ENCODE measurements around the gene FAM83C.

The FAM83C gene

DNA sequence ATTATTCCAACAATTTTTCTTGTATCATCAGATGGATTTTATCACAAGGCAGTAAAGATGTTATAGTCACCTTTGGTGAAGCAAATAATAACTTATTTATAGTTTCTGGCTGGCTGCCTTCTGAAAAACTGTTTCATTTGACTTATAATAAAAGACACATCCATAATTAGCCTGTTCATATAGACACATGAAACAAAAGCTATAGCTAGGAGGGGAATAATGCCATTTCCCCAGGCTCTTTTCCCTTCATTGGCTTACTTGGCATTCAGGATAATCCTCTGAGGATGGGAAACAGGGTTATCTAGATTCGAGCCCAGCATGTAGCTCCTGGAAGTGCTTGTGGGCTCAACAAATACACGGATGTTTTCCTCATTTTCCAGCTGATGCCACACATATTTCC lies 48.2 kb downstream of the FAM83C start:
- no peak for TF ChIP-seq CTCF (IDR thresholded peaks at IDR 0.05)

DNA sequence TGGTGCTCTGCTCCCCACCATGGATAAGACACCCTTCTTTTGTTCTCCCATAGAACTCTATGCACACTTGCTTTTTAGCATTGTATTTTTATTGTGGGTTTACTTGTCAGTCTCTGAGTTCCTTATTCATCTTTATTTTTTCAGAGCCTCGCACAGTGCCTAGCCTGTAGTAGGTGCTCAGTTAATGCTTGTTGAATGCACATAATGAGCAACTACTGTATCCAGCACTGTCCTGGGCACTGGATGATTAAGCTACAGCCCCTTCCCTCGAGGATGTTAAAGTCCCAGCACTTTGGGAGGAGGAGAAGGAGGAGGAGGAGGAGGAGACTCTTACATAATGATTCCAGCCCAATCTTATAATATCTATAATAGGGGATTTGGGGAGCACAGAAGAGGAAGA lies 48.9 kb downstream of the FAM83C start:
- no peak for TF ChIP-seq CTCF (IDR thresholded peaks at IDR 0.05)

DNA sequence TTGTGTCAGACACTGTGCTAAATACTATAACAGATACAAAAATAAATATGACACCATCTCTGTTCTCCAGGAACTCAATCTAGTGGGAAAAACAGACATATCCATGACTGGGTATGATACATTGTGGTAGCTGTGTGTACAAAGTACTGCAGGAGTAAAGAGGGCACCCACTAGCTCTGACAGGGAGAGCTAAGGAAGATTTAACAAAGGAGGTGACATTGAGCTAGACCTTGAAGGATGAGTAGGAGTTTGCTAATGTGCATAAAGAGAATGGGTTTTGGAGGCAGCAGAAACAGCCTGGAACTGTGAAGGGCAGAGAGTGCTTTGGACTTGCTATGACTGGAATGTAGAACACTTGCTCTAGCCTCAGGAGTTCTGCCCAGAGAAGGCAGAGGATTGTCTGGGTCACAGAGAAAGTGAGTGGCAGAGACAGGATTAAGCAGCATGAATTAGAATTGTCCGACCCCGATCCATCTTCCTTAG lies 51.4 kb downstream of the FAM83C start:
- no peak for TF ChIP-seq CTCF (IDR thresholded peaks at IDR 0.05)

- no peak for TF ChIP-seq CTCF (IDR thresholded peaks at IDR 0.05)
Measured at GRCh38 chr20:35240083-35240810, 52.0 kb downstream of the FAM83C start.

DNA sequence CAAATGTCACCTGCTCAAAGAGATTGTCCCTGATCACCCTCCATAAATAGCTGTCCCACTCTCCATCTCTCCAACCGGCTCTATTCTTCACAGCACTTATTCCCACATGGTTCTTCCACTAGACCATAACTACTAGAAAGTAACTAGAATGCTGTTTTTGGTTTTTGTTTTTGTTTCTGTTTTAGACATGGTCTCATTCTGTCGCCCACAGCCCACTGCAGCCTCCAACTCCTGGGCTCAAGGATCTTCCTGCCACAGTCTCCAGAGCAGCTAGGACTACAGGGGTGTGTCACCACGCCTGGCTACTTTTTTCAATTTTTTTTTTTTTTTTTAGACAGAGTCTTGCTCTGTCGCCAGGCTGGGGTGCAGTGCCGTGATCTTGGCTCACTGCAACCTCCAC lies 53.5 kb downstream of the FAM83C start:
- no peak for TF ChIP-seq CTCF (IDR thresholded peaks at IDR 0.05)

DNA sequence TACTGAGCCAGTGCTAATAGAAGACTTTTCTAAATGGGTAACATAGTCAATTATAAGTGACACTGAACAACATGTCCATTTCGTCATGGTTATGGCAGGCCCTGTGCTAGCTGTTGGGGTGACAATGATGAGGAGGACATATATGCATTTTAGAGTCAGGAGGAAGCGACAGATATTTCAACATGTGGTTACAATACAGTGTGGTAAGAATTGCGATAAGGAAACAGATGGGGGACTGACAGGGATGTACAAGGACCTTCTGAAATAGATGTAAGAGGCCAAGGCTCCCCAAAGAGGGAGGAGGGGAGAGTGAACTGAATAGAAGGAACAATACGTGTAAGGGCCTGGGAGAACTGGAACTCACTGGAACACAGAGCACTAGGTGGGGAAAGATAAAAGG lies 54.1 kb downstream of the FAM83C start:
- TF ChIP-seq CTCF (IDR thresholded peaks at IDR 0.05) = no peak

GRCh38 chr20:35237486-35237885 lies 54.7 kb downstream of the FAM83C start:
- no peak for TF ChIP-seq CTCF (IDR thresholded peaks at IDR 0.05)

GRCh38 chr20:35235881-35236280 lies 56.3 kb downstream of the FAM83C start:
- no peak for TF ChIP-seq CTCF (IDR thresholded peaks at IDR 0.05)
